Measurements from ENCODE around the gene ERVFRD-1.

The ERVFRD-1 gene

DNA sequence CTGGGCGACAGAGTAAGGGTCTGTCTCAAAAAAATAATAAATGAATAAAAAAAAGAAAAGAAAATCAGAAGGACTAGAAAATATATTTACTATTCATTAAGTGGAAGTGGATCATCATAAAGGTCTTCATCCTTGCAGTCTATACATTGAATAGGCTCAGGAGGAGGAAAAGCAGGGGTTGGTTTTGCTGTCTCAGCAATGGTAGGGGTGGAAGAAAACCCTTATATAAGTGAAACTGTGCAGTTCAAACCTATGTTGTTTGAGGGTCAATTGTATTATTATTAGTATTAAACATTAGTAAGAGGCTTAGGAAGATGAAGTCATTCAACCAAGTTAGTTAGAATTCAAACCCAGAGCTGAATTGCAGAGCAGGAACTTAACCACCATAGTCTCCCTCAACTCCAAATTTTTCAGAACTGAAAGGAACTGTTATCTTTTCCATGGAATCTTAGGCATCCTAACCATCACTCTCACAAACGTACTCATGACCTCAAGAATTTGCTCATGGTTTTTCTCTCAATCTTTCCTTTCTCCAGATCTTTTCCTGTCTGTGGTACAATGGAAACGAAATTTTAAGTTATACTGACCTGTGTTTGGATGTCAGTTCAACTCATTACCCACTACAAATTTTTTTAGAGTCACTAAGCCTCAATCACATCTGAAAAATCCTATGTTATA is 25.6 kb downstream of the ERVFRD-1 start:
- no peak for DNase-seq

DNA sequence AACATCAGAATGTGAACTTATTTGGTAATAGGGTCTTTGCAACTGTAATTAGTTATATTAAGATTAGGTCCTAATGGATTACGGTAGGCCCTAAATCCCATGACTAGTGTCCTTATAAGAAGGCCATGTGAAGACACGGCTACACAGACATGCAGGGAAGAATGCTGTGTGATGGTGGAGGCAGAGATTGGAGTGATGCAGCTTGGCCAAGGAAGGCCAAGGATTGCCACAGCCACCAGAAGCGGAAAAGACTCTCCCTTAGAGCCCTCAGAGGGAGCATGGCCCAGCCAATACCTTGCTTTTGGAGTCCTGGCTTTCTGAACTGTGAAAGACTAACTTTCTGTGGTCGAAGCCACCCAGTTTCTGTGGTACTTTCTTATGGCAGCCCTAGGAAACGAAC is 27.6 kb downstream of the ERVFRD-1 start:
- no peak for DNase-seq

DNA sequence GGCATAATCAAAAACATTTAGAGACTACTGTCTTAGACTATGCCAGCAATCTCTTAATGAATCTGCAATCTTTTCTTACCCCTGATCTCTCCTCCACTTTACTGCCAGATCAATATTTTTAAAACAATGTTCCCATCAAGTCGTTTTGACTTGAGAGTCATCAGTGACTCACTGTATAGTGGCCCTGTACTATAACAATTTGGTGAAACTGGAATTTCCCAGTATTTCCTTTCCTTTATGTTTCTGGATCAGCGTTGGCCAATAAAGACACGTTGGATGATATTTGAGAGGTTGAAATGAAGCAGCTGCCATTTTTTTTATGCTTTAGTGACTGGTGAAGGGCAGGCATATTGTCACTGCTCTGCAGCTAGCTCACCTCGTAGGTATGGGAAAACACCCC is 28.0 kb downstream of the ERVFRD-1 start:
- DNase-seq, result no peak

DNA sequence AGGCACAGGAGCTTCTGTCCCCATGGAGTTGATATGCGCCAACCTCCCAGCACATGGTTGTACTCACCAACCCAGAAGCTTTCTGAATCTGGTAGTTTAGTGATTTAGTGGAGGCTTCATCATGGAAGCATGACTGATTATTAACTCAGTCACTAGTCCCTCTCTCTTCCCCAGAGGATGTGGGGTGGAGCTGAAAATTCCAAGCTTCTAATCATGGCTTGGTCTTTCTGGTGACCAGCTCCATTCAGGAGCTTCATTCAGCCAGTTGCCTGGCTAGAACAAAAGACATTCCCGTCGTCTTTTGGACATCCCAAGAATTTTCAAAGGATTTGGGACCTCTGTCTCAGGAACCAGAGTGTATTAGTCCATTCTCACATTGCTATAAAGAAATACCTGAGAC is 31.2 kb downstream of the ERVFRD-1 start:
- no peak for DNase-seq

DNA sequence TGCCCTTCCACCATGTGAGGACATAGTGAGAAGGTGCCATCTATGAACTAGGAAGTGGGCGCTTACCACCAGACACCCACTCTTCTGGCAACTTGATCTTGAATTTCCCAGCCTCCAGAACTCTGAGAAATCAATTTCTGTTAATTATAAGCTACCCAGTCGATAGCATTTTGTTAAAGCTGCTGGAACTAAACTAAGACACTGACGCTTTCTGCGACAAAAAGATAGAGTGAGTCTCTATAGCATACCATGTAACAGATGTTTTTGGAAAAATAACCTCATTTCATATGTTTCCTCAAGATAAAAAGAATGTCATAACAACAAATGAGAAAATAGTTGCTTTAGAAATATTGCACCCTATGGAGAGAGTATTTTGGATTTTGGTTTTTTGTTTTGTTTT is 33.3 kb downstream of the ERVFRD-1 start:
- no peak for DNase-seq

DNA sequence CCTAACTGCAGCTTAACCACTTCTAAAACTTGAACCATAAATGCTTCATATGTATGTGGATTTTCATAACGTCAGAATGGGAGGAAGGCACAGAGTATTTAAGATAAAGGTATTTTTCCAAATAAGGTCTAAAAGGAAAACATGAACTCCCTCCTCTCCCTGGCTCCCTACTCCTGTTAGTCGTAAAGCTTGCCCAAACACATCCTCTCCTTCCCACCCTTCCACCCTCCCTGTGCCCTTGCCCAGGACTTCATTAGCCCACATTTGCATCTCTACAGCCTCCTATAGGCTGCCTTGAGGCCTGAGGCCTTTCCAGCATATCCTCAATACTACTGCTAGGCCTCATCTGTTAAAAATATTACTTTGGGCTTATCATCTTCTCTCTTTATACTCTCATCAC is 35.0 kb downstream of the ERVFRD-1 start:
- no peak for DNase-seq

DNA sequence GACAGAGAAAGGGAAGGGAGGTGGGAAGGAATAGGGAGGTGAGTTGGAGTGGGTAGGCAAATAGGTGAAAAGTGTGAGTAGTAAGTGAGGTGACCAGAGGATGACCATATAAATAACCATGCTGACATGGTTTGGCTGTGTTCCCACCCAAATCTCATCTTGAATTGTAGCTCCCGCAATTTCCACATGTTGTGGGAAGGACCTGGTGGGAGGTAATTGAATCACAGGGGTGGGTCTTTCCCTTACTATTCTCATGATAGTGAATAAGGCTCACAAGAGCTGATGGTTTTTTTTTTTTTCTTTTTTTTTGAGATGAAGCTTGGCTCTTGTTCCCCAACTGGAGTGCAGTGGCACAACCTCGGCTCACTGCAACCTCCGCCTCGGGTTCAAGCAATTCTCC is 39.4 kb downstream of the ERVFRD-1 start:
- DNase-seq, result no peak

DNA sequence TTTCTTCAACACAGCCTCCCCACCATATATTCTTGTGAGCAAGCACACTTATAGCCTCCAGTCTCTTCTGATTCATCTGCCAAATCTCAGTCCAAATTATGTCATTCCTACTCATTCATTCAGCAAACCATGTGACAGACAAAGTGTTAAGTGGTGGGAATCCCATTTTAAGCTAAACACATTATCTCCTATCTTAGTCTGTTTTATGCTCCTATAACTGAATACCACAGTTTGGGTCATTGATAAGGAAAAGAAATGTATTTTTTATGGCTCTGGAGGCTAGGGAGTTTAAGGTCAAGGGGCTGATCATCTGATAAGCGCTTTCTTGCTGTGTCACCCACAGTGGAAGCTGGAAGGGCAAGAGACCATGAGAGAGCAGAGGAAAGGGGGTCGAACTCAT is 41.8 kb downstream of the ERVFRD-1 start:
- no peak for DNase-seq

DNA sequence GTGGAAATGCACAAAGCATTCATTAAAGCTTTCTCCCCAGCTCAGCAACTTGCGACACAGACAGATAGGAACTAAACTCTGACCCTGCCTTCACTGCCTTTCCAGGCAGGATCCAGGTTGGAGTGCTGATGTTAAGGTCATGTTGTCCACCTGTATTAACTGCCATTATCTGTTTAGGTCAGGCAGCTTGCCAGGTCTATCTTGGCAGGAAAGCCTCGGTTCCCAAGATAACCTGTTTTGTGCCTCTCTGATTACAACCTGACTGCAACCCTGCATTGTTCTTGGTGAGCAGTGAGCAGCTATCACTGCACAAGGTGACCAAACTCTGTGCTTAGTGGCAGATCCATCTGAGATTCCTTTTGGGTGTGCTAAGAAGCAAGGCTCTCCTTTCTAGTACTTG is 44.2 kb downstream of the ERVFRD-1 start:
- DNase-seq, result no peak

DNA sequence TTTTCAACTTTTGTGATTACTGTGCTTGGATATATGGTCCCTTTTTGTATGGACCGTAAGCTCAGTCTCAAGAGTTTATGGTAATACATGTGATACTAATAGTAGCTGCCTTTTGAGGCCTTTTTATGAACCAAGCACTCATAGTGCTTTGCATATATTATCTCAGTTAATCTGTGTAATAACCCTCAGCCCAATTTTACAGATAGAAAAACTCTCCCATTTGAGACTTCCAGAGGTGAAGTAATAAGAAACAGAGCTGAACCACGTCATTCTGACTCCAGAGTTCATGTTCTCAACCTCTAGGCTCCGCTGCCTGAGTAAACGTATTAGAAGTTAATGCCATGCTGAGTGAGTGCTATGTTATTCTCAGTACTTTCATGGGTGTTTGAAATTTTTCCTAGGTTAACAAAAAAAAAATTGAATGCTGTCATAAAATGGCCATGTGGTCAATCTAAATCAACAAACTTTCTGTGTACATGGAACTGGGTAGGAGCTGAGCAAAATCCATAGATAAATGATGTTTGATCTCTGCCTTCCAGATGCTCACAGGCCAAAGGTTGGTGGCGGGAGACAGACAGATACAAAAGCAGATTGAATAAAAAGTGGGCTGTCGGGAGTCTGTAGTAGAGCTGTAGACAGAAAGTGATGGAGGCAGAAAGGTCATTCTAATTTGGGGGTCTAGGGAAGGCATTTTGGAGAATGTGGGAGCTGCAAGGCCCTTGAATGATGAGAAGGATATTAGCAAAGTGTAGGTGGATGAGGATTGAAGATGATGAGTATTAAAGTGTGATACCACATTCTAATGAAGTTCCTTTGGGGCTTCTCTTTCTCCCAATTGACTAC is 44.8 kb downstream of the ERVFRD-1 start:
- DNase-seq, result no peak

DNA sequence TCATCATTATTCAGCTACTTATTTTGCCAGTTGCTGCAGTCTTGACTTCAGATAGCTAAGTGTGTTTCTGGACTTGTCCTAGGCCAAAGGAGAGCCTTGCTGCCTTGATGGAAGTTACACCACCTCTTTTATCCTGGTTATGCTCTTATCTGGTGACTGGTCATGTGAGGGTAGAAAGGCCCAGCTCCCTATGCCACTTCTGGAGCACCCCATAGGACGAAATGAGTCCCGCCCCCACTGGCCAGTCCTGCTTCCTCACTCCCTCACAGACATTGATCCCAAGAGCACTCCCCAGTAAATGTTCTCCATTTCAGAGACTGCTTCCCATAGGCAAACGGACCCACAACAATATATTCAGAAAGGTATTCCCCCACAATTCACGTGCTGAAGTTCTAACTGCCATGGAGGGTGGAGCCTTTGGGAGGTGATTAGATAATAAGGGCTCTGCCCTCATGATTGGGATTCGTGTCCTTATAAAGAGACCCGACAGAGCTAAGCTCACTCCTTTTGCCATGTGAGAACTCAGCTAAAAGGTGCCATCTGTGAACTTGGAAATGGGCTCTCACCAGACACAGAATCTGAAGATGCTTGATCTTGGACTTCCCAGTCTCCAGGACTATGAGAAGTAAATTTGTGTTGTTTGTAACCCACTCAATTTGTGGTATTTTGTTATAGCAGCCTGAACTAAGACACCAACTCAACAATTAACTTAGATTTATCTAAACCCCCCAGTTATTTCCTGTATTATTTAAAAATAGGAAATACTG is 45.9 kb downstream of the ERVFRD-1 start:
- DNase-seq, result no peak

DNA sequence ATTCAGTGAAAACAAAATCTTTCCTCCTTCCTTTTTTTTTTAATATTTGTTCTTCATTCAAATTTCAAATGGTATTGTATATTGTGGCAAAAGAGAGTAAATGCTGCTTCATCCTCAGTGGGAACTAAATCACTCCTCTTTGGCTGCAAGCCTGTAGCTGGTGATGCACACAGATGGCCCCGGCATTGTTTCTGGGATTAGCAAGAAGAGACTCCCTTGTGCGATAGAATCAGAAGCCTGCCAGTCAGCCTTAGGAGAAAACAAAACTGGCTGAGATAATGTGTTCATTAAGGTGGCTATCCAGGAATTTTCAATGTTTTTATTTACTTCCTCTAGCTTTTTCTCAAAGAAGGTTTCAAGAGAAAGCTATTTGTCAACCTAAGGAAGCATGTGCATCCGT is 46.7 kb downstream of the ERVFRD-1 start:
- DNase-seq, result no peak

DNA sequence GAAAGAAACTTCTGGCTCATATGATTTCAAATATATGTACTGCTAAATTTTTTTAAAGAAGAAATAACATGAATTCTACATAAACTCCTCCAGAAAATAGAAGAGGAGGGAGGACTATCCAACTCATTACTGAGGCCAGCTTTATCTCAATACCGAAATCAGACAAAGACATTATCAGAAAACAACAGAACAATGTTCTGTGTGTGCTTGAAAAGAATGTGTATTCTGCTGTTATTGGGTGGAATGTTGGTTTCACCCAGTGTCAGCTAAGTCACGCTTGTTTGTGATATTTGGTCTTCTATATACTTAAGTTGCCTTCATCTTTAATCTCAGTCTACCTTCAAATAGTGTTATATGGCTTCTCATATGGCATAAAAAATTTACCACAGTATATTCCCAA is 48.8 kb downstream of the ERVFRD-1 start:
- DNase-seq, result no peak

DNA sequence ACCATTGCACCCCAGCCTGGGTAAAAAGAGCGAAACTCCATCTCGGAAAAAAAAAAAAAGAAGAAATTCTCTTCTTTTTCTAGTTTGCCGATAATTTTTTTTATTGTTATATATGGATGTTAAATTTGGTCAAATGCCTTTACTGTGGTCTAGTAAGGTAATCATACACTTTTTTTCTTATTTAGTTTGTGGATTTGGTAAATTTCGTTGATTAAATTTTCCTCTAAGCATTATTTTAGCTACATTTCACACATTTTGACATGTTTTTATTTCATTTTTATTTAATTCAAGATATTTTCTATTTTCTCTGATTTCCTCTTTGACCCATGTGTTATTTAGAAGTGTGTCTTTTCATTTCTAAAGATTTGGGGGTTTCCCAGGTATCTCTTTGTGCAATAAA is 49.4 kb downstream of the ERVFRD-1 start:
- DNase-seq, result no peak

DNA sequence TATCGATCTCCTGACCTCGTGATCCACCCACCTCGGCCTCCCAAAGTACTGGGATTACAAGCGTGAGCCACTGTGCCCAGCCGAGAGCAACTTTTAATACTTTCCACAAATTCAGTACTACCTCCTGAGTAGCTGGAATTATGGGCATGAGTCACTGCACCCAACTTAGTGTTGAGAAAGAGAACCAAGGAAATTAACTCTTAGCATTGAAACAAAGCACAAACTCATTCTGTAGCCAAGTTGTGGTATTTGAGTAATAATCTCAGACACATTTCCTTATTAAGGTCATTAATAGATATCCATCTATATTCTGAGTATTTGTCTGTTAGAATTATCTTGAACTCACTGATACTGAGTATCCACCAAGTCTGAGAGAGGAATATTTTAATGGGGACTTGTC is 53.1 kb downstream of the ERVFRD-1 start:
- no peak for DNase-seq

DNA sequence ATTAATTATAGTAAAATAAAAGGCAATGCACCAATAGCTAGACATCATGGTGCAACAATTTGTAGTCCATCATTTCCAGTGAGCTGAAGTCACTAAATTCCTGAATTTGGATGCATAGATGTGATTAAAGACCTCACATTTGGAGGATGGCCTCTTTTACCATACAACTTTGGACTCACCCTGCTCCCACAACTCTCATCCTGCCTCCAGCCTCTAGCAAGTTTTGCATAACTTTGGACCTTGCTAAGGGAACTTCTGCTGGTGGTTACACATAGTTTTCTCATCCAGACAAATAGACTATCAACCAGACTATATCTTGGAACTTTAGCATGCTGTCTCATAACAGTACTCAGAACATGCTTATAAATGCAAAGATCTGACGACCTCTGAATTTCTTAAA is 54.7 kb downstream of the ERVFRD-1 start:
- no peak for DNase-seq

DNA sequence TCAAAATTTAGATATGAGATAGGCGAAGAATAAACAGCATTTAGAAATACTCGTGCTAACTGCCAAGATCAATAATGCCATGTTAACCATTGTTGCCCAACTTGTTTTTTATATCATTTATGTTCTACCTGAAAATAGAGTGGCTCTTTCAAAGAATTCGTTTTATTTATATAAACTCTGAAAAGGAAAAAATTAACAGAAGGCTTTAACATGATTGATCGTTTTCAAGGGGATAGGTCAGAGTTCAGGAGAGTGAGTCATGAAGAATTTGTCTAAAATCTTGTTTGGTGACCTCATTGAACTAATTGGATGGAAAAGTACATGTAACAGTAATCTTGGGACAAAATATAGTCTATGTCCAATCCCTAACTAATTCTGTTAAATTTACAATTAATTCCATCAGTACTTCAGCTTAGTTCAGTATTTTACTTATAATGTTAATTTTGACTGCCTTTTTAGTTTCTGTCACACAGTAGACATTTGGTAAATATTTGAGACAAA is 56.3 kb downstream of the ERVFRD-1 start:
- no peak for DNase-seq

DNA sequence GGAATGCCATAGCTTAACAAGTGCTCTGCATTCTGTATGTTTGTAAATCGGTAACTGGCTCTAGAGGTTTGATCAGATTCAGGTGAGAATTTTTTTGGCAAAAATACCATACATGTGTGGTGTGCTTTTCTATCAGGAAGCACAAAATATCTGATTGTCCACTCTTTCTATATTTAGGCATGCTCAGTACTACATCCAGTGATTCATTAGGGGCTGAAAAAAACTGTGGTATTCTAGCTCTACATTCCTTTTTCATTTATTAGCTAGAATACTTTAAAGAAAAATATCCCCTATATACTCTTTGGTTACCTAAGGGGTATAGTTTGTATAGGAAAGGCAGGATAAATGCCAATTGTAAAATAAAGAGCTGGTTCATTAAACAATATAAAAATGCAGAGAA is 56.8 kb downstream of the ERVFRD-1 start:
- DNase-seq, result no peak

DNA sequence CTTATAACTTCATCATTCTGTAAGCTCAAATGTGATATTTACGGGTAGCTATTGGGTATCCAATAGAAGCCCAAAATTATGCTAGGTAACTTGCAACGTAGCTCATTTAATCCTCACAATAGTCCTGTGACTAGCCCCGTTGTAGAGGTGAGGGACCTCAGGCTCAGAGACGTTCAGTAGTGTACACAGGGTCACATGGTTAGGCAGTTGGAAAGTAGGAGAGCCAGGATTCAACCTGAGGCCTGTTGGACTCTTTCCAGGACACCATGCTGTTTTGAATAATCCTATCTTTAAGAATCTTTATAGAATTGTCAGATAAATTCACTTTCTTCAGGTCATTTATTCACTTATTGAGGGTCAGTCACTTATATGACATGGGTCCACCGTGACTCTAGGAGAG is 58.2 kb downstream of the ERVFRD-1 start:
- no peak for DNase-seq

Measured in SHP77 treated with DMSO at 0.1 percent for 48 hours (cell line).